Measurements from ENCODE around the gene XKR8. TPM values are rescaled to one million over a fixed set of nuclear protein-coding genes. Genes with fewer than 3 reads are reported as not detected.
A peak's percentile ranks its signal among the peaks of the same experiment; 100 is the strongest.

XKR8 gene
- total and polyA plus RNA-seq, 3 donors from 2014 or later = 7.8 to 11.7 (median 10.9) TPM

DNA sequence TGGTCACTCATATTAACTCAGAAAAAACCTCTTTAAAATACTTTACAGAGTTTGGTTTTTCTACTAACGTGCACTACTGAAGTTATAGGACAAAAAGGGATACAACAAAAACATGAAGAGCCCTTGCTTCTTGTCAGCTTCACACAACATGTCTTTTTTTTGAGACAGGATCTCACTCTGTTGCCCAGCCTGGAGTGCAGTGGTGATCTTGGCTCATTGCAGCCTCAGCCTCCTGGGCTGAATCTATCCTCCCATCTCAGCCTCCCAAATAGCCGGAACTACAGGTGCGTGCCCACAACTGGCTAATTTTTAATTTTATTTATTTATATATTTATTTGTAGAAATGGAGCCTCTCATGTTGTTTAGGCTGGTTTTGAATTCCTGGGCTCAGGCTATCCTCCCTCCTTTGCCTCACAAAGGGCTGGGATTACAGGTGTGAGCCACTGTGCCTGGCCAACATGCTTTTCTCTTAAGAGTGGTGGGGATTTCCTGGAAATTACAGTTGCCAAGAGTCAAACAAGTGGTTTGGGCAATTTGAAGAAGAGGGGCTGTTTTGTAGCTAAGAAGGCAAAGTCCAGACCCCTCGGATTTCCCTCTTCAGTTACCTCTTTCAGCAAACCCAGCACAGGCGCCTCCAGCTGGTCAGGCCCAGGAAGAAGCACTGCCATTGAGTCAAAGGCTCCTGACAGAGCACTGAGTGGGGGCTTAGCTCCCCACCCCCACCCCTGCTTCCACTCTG, 31.4 kb upstream of the XKR8 start:
- no peaks in the 10 kb centered on the region for H3K27me3 ChIP-seq
- H3K4me3 ChIP-seq = no peak overlapping the region
- intact Hi-C loops (cut with DNase I; ENCODE audit: low total_unique reads) = no loop called here
- no peaks in the 10 kb centered on the region for H3K9me3 ChIP-seq
- H3K36me3 ChIP-seq (ENCODE audit: low read depth, missing control alignments) = no peaks in the 10 kb centered on the region
- no peak for TF ChIP-seq POLR2A (IDR thresholded peaks at IDR 0.05)
- TF ChIP-seq, protein P1, sequence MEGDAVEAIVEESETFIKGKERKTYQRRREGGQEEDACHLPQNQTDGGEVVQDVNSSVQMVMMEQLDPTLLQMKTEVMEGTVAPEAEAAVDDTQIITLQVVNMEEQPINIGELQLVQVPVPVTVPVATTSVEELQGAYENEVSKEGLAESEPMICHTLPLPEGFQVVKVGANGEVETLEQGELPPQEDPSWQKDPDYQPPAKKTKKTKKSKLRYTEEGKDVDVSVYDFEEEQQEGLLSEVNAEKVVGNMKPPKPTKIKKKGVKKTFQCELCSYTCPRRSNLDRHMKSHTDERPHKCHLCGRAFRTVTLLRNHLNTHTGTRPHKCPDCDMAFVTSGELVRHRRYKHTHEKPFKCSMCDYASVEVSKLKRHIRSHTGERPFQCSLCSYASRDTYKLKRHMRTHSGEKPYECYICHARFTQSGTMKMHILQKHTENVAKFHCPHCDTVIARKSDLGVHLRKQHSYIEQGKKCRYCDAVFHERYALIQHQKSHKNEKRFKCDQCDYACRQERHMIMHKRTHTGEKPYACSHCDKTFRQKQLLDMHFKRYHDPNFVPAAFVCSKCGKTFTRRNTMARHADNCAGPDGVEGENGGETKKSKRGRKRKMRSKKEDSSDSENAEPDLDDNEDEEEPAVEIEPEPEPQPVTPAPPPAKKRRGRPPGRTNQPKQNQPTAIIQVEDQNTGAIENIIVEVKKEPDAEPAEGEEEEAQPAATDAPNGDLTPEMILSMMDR (IDR thresholded peaks at IDR 0.05) = no peak
- H3K27ac ChIP-seq = no peak overlapping the region
- H3K4me1 ChIP-seq = no peaks in the 10 kb centered on the region
- 69 to 71% methylated on average over 5 of the region's 5 CpGs for WGBS, 2 donors
- no peak for DNase-seq

- TF ChIP-seq, protein P1 (IDR thresholded peaks at IDR 0.05) = no peak
- TF ChIP-seq POLR2A (IDR thresholded peaks at IDR 0.05) = no peak
- Histone ChIP-seq H3K27me3 (no peaks in the 10 kb centered on the region), H3K36me3 (ENCODE audit: low read depth, missing control alignments) (no peaks in the 10 kb centered on the region), H3K27ac (no peak overlapping the region), H3K4me3 (no peak overlapping the region), H3K4me1 (peaks cover 3% of the 10 kb centered on the region), H3K9me3 (no peaks in the 10 kb centered on the region)
- DNase-seq = no peak
- WGBS, 2 donors = 89 to 92% methylated on average over 6 of the region's 6 CpGs
- intact Hi-C loops (cut with DNase I; ENCODE audit: low total_unique reads) = no loop called here
Observed at GRCh38 chr1:27931184-27931583, 28.6 kb upstream of the XKR8 start.

DNA sequence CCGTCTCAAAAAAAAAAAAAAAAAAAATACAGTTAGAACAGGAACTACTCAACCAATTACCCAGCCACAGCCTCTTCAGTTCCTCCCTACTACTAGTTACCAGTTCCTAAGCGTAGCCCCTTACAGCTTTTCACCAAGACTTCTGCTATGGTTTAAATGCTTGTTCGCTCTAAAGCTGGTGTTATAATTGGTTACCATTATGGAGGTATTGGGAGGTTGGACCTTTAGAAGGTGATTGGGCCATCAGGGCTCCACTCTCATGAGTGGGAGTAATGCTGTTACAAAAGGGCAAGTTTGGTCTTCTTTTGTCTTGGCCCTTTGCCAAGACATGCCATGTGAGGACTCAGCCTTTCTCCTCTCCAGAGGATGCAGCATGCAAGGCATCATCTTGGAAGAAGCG, 28.0 kb upstream of the XKR8 start:
- 84 to 88% methylated on average over 4 of the region's 4 CpGs for WGBS, 2 donors
- intact Hi-C loops (cut with DNase I; ENCODE audit: low total_unique reads) = no loop called here
- H3K36me3 ChIP-seq (ENCODE audit: low read depth, missing control alignments) = no peaks in the 10 kb centered on the region
- no peaks in the 10 kb centered on the region for H3K9me3 ChIP-seq
- TF ChIP-seq, protein P1 (IDR thresholded peaks at IDR 0.05) = no peak
- TF ChIP-seq POLR2A (IDR thresholded peaks at IDR 0.05) = no peak
- H3K4me1 ChIP-seq = peaks cover 3% of the 10 kb centered on the region
- DNase-seq = no peak
- no peaks in the 10 kb centered on the region for H3K27me3 ChIP-seq
- H3K4me3 ChIP-seq = no peak overlapping the region
- H3K27ac ChIP-seq = no peak overlapping the region

DNA sequence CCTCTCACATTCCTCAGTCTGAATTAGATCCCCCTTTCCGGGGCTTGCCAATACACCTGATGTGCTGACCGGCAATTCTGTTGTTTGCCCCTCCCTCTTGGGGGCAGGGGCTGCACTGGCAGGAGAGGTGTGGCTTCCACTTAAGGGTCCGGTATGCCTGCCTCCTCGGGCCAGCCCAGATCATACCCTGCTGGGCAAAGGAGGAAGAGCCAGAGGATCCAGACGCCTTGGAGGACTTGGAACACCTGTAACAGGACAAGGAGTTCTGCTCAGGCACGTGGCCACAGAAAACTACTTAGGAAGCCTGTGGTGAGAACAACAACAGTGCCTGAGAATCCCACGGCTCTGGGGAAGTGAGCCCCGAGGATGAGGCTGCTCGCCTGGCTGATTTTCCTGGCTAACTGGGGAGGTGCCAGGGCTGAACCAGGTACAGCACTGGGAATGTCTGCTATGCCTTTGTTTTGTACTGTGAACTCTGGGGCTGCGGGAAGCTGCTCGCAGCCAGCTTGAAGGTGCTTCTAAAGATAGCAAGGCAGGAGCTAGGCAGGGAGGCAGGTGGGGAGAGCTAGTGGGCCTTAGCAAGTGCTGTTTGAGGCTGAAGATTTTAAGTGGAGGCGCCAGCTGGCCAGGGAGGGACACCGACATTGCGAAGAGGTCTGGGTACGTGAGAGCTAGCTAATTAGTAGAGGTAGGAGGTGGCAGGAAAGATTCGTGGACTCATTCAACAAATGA, 24.8 kb upstream of the XKR8 start, which contains the start of gene SMPDL3B:
Gene SMPDL3B, plus strand, starts transcription at position 183 of the 732 bp plus-strand sequence. Its CDS starts 184 bp downstream, at position 367.
- H3K27me3 ChIP-seq = no peaks in the 10 kb centered on the region
- 25 to 29% methylated on average over 11 to 16 of the region's 16 CpGs for WGBS, 2 donors
- H3K9me3 ChIP-seq = no peaks in the 10 kb centered on the region
- TF ChIP-seq, protein P1 (IDR thresholded peaks at IDR 0.05) = no peak
- TF ChIP-seq POLR2A (IDR thresholded peaks at IDR 0.05) = no peak
- no peak within 1 kb of the TSS for H3K4me3 ChIP-seq
- no peak within 1 kb of the TSS for H3K27ac ChIP-seq
- no peaks in the 10 kb centered on the region for H3K36me3 ChIP-seq (ENCODE audit: low read depth, missing control alignments)
- intact Hi-C loops (cut with DNase I; ENCODE audit: low total_unique reads) = no loop called here
- peak; percentile 18 for DNase-seq
- H3K4me1 ChIP-seq = peaks cover 6% of the 10 kb centered on the region

Measured in testis (tissue), 3 donors.